ENCODE measurements around the gene MRPS2. TPM values are rescaled to one million over a fixed set of nuclear protein-coding genes. Genes with fewer than 3 reads are reported as not detected.

MRPS2 gene
- total RNA-seq, 1 donor from 2014 or later, result 57.3 TPM

- intact Hi-C loops (cut with DNase I), result loop anchor here (1.0 kb wide), 1 partner anchor 21 kb away; the partner anchor contains the start of gene MRPS2
- no peaks in the 10 kb centered on the region for H3K9me3 ChIP-seq
- peaks cover 0 to 9% of the 10 kb centered on the region in 2 donors for H3K4me1 ChIP-seq
- H3K4me3 ChIP-seq, result peak within 1 kb of the TSS; percentile 84 to 97
- H3K27ac ChIP-seq, result peak within 1 kb of the TSS; percentile 34 to 76
- DNase-seq (ENCODE audit: low spot score in 2 of 2), result no peak
- TF ChIP-seq CTCF (IDR thresholded peaks at IDR 0.05), result no peak
- peaks cover 7 to 8% of the 10 kb centered on the region in 2 donors for H3K36me3 ChIP-seq
- no peaks in the 10 kb centered on the region for H3K27me3 ChIP-seq
Observed at GRCh38 chr9:135479469-135480052, 20.9 kb upstream of the MRPS2 start, which contains the start of gene PPP1R26. Gene PPP1R26 (plus strand): TSS chr9:135479782. CDS start chr9:135484511, 4,729 bp downstream.

GRCh38 chr9:135480071-135480939 is 20.2 kb upstream of the MRPS2 start:
- intact Hi-C loops (cut with DNase I), result no loop called here
- TF ChIP-seq CTCF (IDR thresholded peaks at IDR 0.05), result no peak
- H3K9me3 ChIP-seq, result no peaks in the 10 kb centered on the region
- H3K4me1 ChIP-seq, result peaks cover 0 to 9% of the 10 kb centered on the region in 2 donors
- H3K4me3 ChIP-seq, result peak overlapping the region; percentile 64 to 95
- peaks cover 13 to 15% of the 10 kb centered on the region in 2 donors for H3K36me3 ChIP-seq
- no peaks in the 10 kb centered on the region for H3K27me3 ChIP-seq
- peak overlapping the region in 1 of 2 donors; percentile 15 for H3K27ac ChIP-seq
- no peak for DNase-seq (ENCODE audit: low spot score in 2 of 2)

GRCh38 chr9:135480940-135481310 is 19.6 kb upstream of the MRPS2 start:
- Histone ChIP-seq H3K36me3 (peaks cover 19 to 20% of the 10 kb centered on the region in 2 donors), H3K9me3 (no peaks in the 10 kb centered on the region), H3K27me3 (no peaks in the 10 kb centered on the region), H3K4me1 (peaks cover 0 to 9% of the 10 kb centered on the region in 2 donors), H3K4me3 (peak overlapping the region; percentile 64 to 95), H3K27ac (no peak overlapping the region)
- intact Hi-C loops (cut with DNase I), result no loop called here
- no peak for TF ChIP-seq CTCF (IDR thresholded peaks at IDR 0.05)
- DNase-seq (ENCODE audit: low spot score in 2 of 2), result no peak

GRCh38 chr9:135482015-135482754 is 18.3 kb upstream of the MRPS2 start:
- TF ChIP-seq CTCF (IDR thresholded peaks at IDR 0.05), result no peak
- DNase-seq (ENCODE audit: low spot score in 2 of 2), result no peak
- H3K4me1 ChIP-seq, result peaks cover 0 to 9% of the 10 kb centered on the region in 2 donors
- intact Hi-C loops (cut with DNase I), result no loop called here
- H3K4me3 ChIP-seq, result no peak overlapping the region
- no peak overlapping the region for H3K27ac ChIP-seq
- peaks cover 30 to 33% of the 10 kb centered on the region in 2 donors for H3K36me3 ChIP-seq
- H3K27me3 ChIP-seq, result no peaks in the 10 kb centered on the region
- no peaks in the 10 kb centered on the region for H3K9me3 ChIP-seq

- H3K27me3 ChIP-seq, result no peaks in the 10 kb centered on the region
- no peak for TF ChIP-seq CTCF (IDR thresholded peaks at IDR 0.05)
- peaks cover 42 to 46% of the 10 kb centered on the region in 2 donors for H3K36me3 ChIP-seq
- intact Hi-C loops (cut with DNase I), result no loop called here
- peaks cover 0 to 6% of the 10 kb centered on the region in 2 donors for H3K4me1 ChIP-seq
- no peak overlapping the region for H3K27ac ChIP-seq
- H3K9me3 ChIP-seq, result no peaks in the 10 kb centered on the region
- H3K4me3 ChIP-seq, result no peak overlapping the region
- no peak for DNase-seq (ENCODE audit: low spot score in 2 of 2)
Observed at GRCh38 chr9:135484460-135485277, 15.8 kb upstream of the MRPS2 start.

Data from ascending aorta (tissue), 2 donors.